Activated effector memory CD4-positive, alpha-beta T cell treated with anti-CD3 and anti-CD28 coated beads, Interleukin-2, amount 50 U/mL, for 16 hours (primary cell): ENCODE data around the gene PPP2R5D.
A peak's percentile ranks its signal among the peaks of the same experiment; 100 is the strongest.

Source experiments
- DNase-seq: peaks from one replicate; pipeline ENCODE4 v3.0.0-alpha.2; 2020

Gene PPP2R5D

GRCh38 chr6:42963855-42964605 is 20.3 kb upstream of the PPP2R5D start:
- peak; percentile 67 for DNase-seq

GRCh38 chr6:42966571-42966970 is 17.8 kb upstream of the PPP2R5D start:
- no peak for DNase-seq

GRCh38 chr6:42967228-42967627 is 17.1 kb upstream of the PPP2R5D start:
- no peak for DNase-seq

- no peak for DNase-seq
Observed at GRCh38 chr6:42968126-42968701, 16.2 kb upstream of the PPP2R5D start.

GRCh38 chr6:42968783-42969182 is 15.6 kb upstream of the PPP2R5D start:
- DNase-seq = no peak

DNA sequence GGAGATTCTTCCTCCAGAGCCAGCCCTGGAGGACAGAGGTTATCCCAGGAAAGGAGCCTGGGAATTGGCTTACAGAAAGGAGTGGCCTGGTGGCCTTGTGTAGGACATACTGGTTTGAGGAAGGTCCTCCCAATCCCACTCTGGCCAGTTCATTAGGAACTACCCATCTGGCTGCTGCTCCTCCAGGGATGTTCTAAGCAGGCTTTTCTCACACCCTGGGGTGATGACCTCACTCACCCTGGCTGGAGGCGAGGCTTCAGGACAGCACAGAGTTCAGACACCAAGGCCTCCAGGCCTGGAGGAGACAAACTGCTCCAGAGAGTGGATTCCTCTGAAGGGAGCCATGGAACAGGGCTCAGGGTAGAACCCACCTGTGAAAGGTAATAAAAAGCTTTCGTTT is 14.9 kb upstream of the PPP2R5D start:
- no peak for DNase-seq

- DNase-seq = no peak
Observed at GRCh38 chr6:42969934-42970333, 14.4 kb upstream of the PPP2R5D start.

- DNase-seq = no peak
Observed at GRCh38 chr6:42970871-42971612, 13.3 kb upstream of the PPP2R5D start.

DNA sequence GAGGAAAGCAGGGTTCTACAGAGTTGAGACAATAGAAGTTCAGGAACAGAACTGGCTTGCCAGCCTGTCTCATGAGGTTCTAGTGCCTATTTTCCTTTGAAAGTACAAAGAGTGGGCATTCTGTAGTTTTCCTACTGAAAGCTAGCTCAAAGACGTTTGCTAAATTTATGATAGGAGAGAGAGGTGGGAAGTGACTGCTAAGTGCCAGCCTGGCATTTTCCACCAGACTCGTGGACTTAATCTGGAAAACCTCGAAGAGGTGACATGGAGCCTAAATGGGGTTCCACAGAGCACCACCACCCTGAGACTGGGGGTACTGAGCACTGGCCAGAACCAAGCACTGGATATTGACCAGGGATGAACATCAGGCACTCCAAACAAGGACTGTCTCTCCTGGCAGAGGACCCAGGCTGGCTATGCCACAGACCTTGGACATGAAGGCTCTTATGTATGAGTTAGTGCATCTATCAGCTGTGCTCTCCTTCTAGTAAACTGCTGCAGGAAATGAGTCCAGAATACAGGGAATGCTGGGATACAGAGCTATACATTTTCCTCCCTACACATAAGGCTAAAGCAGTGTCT is 12.5 kb upstream of the PPP2R5D start:
- DNase-seq = no peak

GRCh38 chr6:42973926-42974325 is 10.4 kb upstream of the PPP2R5D start:
- DNase-seq = no peak

GRCh38 chr6:42974919-42975505 is 9.4 kb upstream of the PPP2R5D start:
- no peak for DNase-seq

GRCh38 chr6:42978487-42978838 is 5.9 kb upstream of the PPP2R5D start:
- DNase-seq = peak; percentile 75

DNA sequence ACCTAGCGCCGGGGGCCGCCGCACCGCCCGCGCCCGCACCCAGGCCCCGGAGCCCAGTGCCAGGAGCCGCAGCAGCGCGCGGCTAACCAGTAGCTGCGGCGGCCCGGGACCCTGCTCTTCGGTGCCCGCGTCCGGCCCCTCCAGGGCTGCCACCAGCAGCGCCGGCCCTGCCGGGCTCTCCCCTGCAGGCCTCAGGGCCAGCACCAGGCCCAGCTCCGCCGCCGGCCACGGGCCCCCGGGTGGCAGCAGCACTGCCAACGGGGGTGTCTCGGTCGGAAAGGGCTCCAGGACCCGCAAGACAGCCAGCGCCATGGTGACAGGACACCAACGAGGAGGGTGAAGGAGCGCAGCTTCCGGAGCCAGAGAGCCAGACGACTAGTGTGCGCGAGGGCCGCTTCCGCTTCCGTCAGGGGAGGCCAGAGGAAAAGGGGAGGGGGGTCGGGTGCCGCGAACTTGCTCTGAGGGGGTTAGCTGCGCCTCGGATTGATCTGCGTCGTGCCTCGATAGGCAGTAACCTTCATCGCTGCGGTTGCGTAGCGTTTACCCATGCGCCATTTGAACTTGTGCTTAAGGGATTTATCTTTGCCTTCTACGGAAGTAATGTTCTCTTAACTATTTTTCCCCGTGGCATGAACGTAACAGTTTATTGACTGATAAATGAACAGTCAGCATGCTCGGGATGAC is 5.4 kb upstream of the PPP2R5D start, which contains the start of gene PEX6:
Gene PEX6, minus strand, starts transcription at position 343 of the 684 bp plus-strand sequence. Its CDS starts 31 bp downstream, at position 312.
- DNase-seq = peak; percentile 96

- no peak for DNase-seq
Observed at GRCh38 chr6:42979523-42980177, 4.7 kb upstream of the PPP2R5D start.

DNA sequence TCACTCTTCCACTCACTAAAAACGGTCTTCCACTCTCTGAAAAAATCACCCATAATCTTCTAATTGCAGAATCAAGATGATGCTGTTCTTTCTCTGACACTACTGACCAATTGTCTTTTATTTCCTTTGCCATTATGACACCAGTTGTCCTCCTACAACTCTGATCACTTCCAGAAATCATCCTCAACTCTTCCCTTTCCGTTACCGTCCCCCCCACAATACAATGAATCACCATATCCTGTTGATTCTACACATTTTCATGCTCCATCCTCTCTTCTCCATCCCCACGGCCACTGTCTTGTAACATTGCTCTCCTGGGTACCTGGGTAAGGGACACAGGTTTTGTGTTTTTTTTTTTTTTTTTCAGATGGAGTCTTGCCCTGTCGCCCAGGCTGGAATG is 2.5 kb upstream of the PPP2R5D start:
- DNase-seq = no peak

DNA sequence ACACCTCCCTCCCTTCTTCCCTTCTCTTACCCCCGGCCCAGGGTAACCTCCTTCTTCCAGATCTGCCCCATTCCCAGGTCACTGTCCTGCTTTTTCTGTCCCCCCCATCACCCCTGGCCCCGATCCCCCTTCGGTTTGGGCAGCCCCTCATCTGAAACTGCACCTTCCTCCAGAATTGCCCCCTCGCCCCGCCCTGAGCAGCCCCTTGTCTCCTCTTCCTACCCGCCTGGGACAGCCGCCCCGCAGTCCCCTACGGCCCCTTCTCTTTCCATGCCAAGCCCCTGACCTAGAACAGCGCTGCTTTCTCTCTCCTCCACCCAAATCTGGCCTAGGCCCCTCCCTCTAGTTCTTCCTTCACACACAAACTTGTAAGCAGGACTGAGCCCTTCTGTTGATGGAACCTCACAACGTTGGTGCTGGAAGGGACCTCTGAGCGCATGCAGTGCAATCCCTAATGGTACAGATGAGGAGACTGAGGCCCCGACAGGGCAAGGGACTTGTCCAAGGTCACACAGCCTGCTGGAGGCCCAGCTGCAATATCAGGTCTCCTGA is 630 bp downstream of the PPP2R5D start:
- DNase-seq = no peak

DNA sequence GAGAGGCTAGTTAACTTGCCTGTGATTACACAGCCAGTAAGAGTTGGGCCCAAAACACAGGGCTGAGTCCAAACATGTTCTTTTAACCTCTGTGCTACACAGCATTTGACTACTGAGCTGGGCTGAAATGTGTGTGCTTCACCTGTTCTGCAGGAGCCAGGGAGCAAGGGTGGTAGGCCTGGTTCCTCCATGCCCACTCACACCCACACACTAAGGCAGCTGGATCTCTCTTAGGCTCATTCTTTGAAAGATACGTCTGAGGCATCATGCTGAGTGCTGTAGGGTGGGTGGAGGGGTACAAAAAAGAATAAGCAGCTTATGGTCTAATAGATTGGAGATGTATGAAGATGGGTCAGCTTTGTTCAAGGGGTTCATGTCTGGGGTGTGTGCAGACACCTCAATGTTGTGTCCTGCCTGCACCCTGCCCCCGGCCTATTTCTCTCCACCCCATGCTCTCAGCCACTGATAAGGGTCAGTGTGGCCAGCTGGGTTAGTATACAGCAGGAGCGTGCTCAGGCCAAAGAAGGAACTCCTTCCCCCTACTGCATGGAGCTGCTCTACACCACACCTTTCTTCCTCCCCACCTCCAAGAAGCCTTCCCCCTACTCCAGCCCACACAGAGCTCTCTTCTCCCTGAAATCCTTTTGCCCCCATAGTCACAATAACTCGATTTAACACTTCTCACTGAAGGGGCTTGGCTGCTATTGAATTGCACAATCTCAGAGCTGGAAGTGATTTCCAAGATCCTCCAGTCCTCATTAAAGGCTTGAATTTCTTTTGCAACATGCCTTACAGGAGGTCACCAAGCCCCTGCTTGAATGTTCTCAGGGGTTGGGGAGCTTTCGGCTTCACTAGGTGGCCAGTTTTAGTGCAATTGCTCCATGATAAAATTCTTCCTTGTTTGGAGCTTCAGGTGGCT is 3.4 kb downstream of the PPP2R5D start:
- DNase-seq = no peak

- DNase-seq = no peak
Observed at GRCh38 chr6:42988486-42989020, 4.2 kb downstream of the PPP2R5D start.

GRCh38 chr6:42989923-42990322 is 5.6 kb downstream of the PPP2R5D start:
- no peak for DNase-seq

GRCh38 chr6:42993445-42993844 is 9.1 kb downstream of the PPP2R5D start:
- no peak for DNase-seq
